ENCODE data around the gene KCNMA1. TPM values are rescaled to one million over a fixed set of nuclear protein-coding genes. Genes with fewer than 3 reads are reported as not detected.

The KCNMA1 gene
- total RNA-seq, 1 experiment from 2014 or later = 20.7 TPM

GRCh38 chr10:77644557-77645243 lies 7.1 kb upstream of the KCNMA1 start:
- peaks cover 2% of the 10 kb centered on the region; the same call in 1 of the 2 replicates for H3K27me3 ChIP-seq (replicated peaks; ENCODE audit: control insufficient read depth, insufficient read depth, low read length)
- H3K4me3 Mint-ChIP-seq (ENCODE audit: unreplicated experiment) = no peak overlapping the region
- ChIA-PET CTCF (interaction anchor here (1.0 to 1.3 kb wide), 4 partner anchors 396 to 480 kb away, joined by 3 to 5 read pairs (median 4); no protein-coding TSS in a partner anchor), POLR2A (no interaction called here)
- H3K27me3 Mint-ChIP-seq (ENCODE audit: insufficient read depth, unreplicated experiment) = peaks cover 3% of the 10 kb centered on the region
- no peaks in the 10 kb centered on the region for H3K9me3 Mint-ChIP-seq (ENCODE audit: unreplicated experiment)
- H3K36me3 Mint-ChIP-seq (ENCODE audit: insufficient read depth, unreplicated experiment) = no peaks in the 10 kb centered on the region
- intact Hi-C loops (cut with micrococcal nuclease; ENCODE audit: unreplicated experiment) = loop anchor here (1.0 kb wide), 1 partner anchor 479 kb away; no protein-coding TSS in a partner anchor
- H3K4me3 ChIP-seq (ENCODE audit: low read depth, low read length) = no peak overlapping the region
- no peak for TF ChIP-seq CTCF (IDR thresholded peaks at IDR 0.05; ENCODE audit: insufficient read depth in 1 of 2, low read depth in 1 of 2, low read length in 1 of 2, severe bottlenecking in 1 of 2, unreplicated experiment in 1 of 2)
- no peak overlapping the region for H3K27ac Mint-ChIP-seq (ENCODE audit: unreplicated experiment)
- H3K4me1 ChIP-seq = peaks cover 9% of the 10 kb centered on the region; the same call in 1 of the 2 replicates
- peaks cover 13% of the 10 kb centered on the region for H3K4me1 Mint-ChIP-seq (ENCODE audit: low read depth, unreplicated experiment)
- no peaks in the 10 kb centered on the region for H3K36me3 ChIP-seq (ENCODE audit: control insufficient read depth, insufficient read depth, low read length)
- no peak for DNase-seq
- no TSS peak for BruUV-seq (replicated peaks)
- no peaks in the 10 kb centered on the region for H3K9me3 ChIP-seq

- Histone ChIP-seq H3K4me3 (ENCODE audit: low read depth, low read length) (no peak overlapping the region), H3K4me1 (peaks cover 9% of the 10 kb centered on the region; the same call in 1 of the 2 replicates), H3K9me3 (no peaks in the 10 kb centered on the region), H3K27me3 (replicated peaks; ENCODE audit: control insufficient read depth, insufficient read depth, low read length) (peaks cover 2% of the 10 kb centered on the region; the same call in 1 of the 2 replicates), H3K36me3 (ENCODE audit: control insufficient read depth, insufficient read depth, low read length) (no peaks in the 10 kb centered on the region)
- no TSS peak for BruUV-seq (replicated peaks)
- Mint-ChIP-seq H3K36me3 (ENCODE audit: insufficient read depth, unreplicated experiment) (peaks cover under 1% of the 10 kb centered on the region), H3K27ac (ENCODE audit: unreplicated experiment) (no peak overlapping the region), H3K27me3 (ENCODE audit: insufficient read depth, unreplicated experiment) (peaks cover 3% of the 10 kb centered on the region), H3K4me1 (ENCODE audit: low read depth, unreplicated experiment) (peaks cover 13% of the 10 kb centered on the region), H3K4me3 (ENCODE audit: unreplicated experiment) (no peak overlapping the region), H3K9me3 (ENCODE audit: unreplicated experiment) (no peaks in the 10 kb centered on the region)
- ChIA-PET CTCF (interaction anchor here (0.6 to 1.3 kb wide), 6 partner anchors 19 to 479 kb away, joined by 3 to 5 read pairs (median 4); no protein-coding TSS in a partner anchor), POLR2A (no interaction called here)
- TF ChIP-seq CTCF (IDR thresholded peaks at IDR 0.05; ENCODE audit: insufficient read depth in 1 of 2, low read depth in 1 of 2, low read length in 1 of 2, severe bottlenecking in 1 of 2, unreplicated experiment in 1 of 2) = peak; percentile 48 to 53
- intact Hi-C loops (cut with micrococcal nuclease; ENCODE audit: unreplicated experiment) = loop anchor here (1.0 kb wide), 1 partner anchor 479 kb away; no protein-coding TSS in a partner anchor
- peak in 1 of 2 experiments; percentile 36 for DNase-seq
Measured at GRCh38 chr10:77643795-77644468, 6.3 kb upstream of the KCNMA1 start.

- Mint-ChIP-seq H3K36me3 (ENCODE audit: insufficient read depth, unreplicated experiment) (peaks cover 6% of the 10 kb centered on the region), H3K27ac (ENCODE audit: unreplicated experiment) (no peak overlapping the region), H3K4me3 (ENCODE audit: unreplicated experiment) (no peak overlapping the region), H3K9me3 (ENCODE audit: unreplicated experiment) (no peaks in the 10 kb centered on the region), H3K27me3 (ENCODE audit: insufficient read depth, unreplicated experiment) (peaks cover 3% of the 10 kb centered on the region), H3K4me1 (ENCODE audit: low read depth, unreplicated experiment) (peaks cover 7% of the 10 kb centered on the region)
- peak; percentile 70 to 76 for TF ChIP-seq CTCF (IDR thresholded peaks at IDR 0.05; ENCODE audit: insufficient read depth in 1 of 2, low read depth in 1 of 2, low read length in 1 of 2, severe bottlenecking in 1 of 2, unreplicated experiment in 1 of 2)
- no TSS peak for BruUV-seq (replicated peaks)
- Histone ChIP-seq H3K9me3 (no peaks in the 10 kb centered on the region), H3K36me3 (ENCODE audit: control insufficient read depth, insufficient read depth, low read length) (no peaks in the 10 kb centered on the region), H3K4me3 (ENCODE audit: low read depth, low read length) (no peak overlapping the region), H3K4me1 (peaks cover 6% of the 10 kb centered on the region), H3K27me3 (replicated peaks; ENCODE audit: control insufficient read depth, insufficient read depth, low read length) (peaks cover 2% of the 10 kb centered on the region; the same call in 1 of the 2 replicates)
- intact Hi-C loops (cut with micrococcal nuclease; ENCODE audit: unreplicated experiment) = loop anchor here (1.0 to 2.0 kb wide), 6 partner anchors 55 to 468 kb away; no protein-coding TSS in a partner anchor
- ChIA-PET POLR2A (no interaction called here), CTCF (interaction anchor here (0.6 to 1.3 kb wide), 9 partner anchors 68 to 476 kb away, joined by 3 to 8 read pairs (median 3); no protein-coding TSS in a partner anchor)
- peak in 1 of 2 experiments; percentile 76 for DNase-seq
Measured at GRCh38 chr10:77641788-77642397, 4.3 kb upstream of the KCNMA1 start.
